Measurements from ENCODE around the gene GFOD2. TPM values are rescaled to one million over a fixed set of nuclear protein-coding genes. Genes with fewer than 3 reads are reported as not detected.
A peak's percentile ranks its signal among the peaks of the same experiment; 100 is the strongest.

The GFOD2 gene
- total RNA-seq, 1 donor from 2014 or later = 86.7 TPM

- peaks cover 15% of the 10 kb centered on the region for H3K9me3 Mint-ChIP-seq (ENCODE audit: unreplicated experiment)
- H3K4me1 Mint-ChIP-seq (ENCODE audit: low read depth, unreplicated experiment) = peaks cover 2% of the 10 kb centered on the region
- H3K27me3 Mint-ChIP-seq (ENCODE audit: unreplicated experiment) = peaks cover 28% of the 10 kb centered on the region
- H3K27ac Mint-ChIP-seq (ENCODE audit: unreplicated experiment) = no peak overlapping the region
- TF ChIP-seq CTCF (IDR thresholded peaks at IDR 0.05; ENCODE audit: partially characterized antibody, unreplicated experiment) = no peak
- peak overlapping the region; percentile 42 for H3K4me3 Mint-ChIP-seq (ENCODE audit: unreplicated experiment)
- no peak for DNase-seq
- H3K36me3 Mint-ChIP-seq (ENCODE audit: unreplicated experiment) = peaks cover 16% of the 10 kb centered on the region
These were observed 64.7 kb downstream of the GFOD2 start for GRCh38 chr16:67654403-67654911.

GRCh38 chr16:67653789-67654402 lies 65.2 kb downstream of the GFOD2 start:
- H3K9me3 Mint-ChIP-seq (ENCODE audit: unreplicated experiment) = peaks cover 13% of the 10 kb centered on the region
- H3K27me3 Mint-ChIP-seq (ENCODE audit: unreplicated experiment) = peaks cover 28% of the 10 kb centered on the region
- H3K27ac Mint-ChIP-seq (ENCODE audit: unreplicated experiment) = peak overlapping the region; percentile 86
- no peak for DNase-seq
- H3K36me3 Mint-ChIP-seq (ENCODE audit: unreplicated experiment) = peaks cover 16% of the 10 kb centered on the region
- H3K4me1 Mint-ChIP-seq (ENCODE audit: low read depth, unreplicated experiment) = peaks cover 2% of the 10 kb centered on the region
- no peak for TF ChIP-seq CTCF (IDR thresholded peaks at IDR 0.05; ENCODE audit: partially characterized antibody, unreplicated experiment)
- H3K4me3 Mint-ChIP-seq (ENCODE audit: unreplicated experiment) = peak overlapping the region; percentile 94

GRCh38 chr16:67653128-67653788 lies 65.9 kb downstream of the GFOD2 start:
- Mint-ChIP-seq H3K27me3 (ENCODE audit: unreplicated experiment) (peaks cover 28% of the 10 kb centered on the region), H3K4me1 (ENCODE audit: low read depth, unreplicated experiment) (peaks cover 2% of the 10 kb centered on the region), H3K27ac (ENCODE audit: unreplicated experiment) (no peak overlapping the region), H3K36me3 (ENCODE audit: unreplicated experiment) (peaks cover 16% of the 10 kb centered on the region), H3K4me3 (ENCODE audit: unreplicated experiment) (peak overlapping the region; percentile 94), H3K9me3 (ENCODE audit: unreplicated experiment) (peaks cover 13% of the 10 kb centered on the region)
- TF ChIP-seq CTCF (IDR thresholded peaks at IDR 0.05; ENCODE audit: partially characterized antibody, unreplicated experiment) = peak; percentile 82
- peak; percentile 62 for DNase-seq

- Mint-ChIP-seq H3K4me1 (ENCODE audit: low read depth, unreplicated experiment) (peaks cover 2% of the 10 kb centered on the region), H3K36me3 (ENCODE audit: unreplicated experiment) (peaks cover 16% of the 10 kb centered on the region), H3K27me3 (ENCODE audit: unreplicated experiment) (peaks cover 28% of the 10 kb centered on the region), H3K27ac (ENCODE audit: unreplicated experiment) (no peak overlapping the region), H3K4me3 (ENCODE audit: unreplicated experiment) (no peak overlapping the region), H3K9me3 (ENCODE audit: unreplicated experiment) (peaks cover 13% of the 10 kb centered on the region)
- no peak for DNase-seq
- no peak for TF ChIP-seq CTCF (IDR thresholded peaks at IDR 0.05; ENCODE audit: partially characterized antibody, unreplicated experiment)
These were observed 66.5 kb downstream of the GFOD2 start for GRCh38 chr16:67652578-67653127.

GRCh38 chr16:67651847-67652246 lies 67.3 kb downstream of the GFOD2 start:
- peaks cover 16% of the 10 kb centered on the region for H3K36me3 Mint-ChIP-seq (ENCODE audit: unreplicated experiment)
- H3K9me3 Mint-ChIP-seq (ENCODE audit: unreplicated experiment) = peaks cover 13% of the 10 kb centered on the region
- peaks cover 28% of the 10 kb centered on the region for H3K27me3 Mint-ChIP-seq (ENCODE audit: unreplicated experiment)
- H3K4me1 Mint-ChIP-seq (ENCODE audit: low read depth, unreplicated experiment) = peaks cover 2% of the 10 kb centered on the region
- TF ChIP-seq CTCF (IDR thresholded peaks at IDR 0.05; ENCODE audit: partially characterized antibody, unreplicated experiment) = no peak
- H3K4me3 Mint-ChIP-seq (ENCODE audit: unreplicated experiment) = peak overlapping the region; percentile 82
- no peak for DNase-seq
- H3K27ac Mint-ChIP-seq (ENCODE audit: unreplicated experiment) = no peak overlapping the region

Measured in glutamatergic neuron (in vitro differentiated cells).